ENCODE results near the gene RAD51B.
A peak's percentile ranks its signal among the peaks of the same experiment; 100 is the strongest.

The RAD51B gene

DNA sequence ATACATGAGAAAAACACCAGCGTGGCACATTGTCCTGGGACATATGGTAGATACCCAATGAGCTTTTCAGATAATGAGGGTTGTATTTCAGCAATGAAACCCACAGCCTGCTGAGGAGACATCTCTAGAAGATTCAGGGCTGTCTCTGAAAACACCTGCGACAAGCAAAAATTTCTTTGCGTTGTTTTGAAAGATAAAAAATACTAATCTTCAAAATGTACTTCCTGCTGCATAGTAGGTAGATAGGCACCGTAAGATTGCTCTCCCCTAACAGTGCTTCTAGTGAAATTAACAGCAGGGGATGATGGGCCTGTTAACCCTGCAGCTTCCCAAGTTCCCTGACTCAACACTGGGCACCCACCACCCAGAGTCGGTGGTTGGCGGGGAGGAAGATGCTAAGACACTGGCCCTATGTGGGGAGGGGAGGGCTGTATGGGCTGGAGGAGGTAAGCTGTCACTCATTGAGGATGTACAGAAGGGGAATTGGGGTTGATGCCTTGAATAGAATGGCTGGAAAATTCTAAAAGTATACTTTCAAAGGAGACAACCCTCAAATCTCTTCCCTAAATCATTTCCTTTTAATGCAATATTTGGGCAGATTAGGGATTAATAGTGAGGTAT is 953.3 kb downstream of the RAD51B start:
- DNase-seq, result peak; percentile 18

DNA sequence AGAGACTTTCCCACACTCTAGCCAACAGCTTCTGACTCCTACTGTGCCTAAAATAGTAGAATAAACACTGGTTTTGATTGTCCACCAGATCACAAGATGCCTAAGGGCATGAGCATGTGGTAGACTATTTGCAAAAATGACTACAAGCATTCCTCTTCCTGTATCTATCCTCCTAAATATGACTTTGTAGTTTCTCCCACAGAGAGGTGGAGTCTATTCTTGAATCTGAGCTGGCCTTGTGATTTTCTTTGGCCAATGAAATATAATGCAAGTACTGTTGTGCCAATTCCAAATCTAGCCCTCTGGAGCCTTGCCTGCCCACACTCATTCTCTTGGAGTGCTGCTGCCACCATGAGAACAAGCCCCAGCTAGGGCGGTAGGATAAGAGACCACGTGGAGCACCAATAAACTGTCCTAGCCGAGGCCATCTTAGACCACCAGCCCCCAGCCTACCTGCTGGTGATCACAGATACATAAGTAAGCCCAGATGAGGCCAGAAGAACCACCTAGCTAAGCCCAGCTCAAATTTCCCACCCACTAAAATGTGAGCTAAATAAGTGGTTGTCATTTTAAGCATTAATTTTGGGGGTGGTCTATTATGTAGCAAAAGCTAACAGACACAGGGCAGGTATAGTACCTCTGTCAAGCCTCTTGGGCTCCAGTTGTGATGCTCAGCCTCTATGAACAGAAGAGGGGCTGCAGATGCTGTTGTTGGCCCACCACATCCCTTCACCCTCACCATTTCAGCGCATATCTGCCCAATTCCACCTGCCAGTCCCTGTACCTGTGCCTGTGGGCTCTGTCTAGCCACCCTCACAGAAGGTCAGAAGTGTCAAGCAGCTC is 955.4 kb downstream of the RAD51B start:
- no peak for DNase-seq

DNA sequence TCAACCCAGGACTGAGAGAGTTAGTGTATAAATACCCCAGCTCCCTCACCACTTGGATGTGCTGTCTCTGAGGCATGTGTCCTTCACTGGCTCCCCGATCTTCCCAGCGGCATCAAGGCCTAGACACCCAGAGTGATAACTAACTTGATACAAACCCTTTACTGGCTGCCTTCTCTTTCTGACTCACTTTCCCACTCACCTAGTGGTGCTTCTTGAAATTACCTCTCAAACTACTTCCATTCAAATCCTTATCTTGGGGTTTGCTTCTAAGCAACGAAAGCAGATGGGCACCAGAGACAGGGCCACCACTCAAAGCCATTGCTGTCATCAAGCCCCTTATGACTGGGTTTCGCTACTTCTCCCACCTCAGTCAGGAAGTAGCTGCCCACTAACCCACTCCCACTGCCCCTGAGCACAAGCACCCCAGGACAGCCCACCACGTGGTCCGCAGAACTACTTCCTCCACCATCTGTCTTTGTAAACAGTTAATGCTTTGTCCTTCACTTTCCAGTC is 956.1 kb downstream of the RAD51B start:
- no peak for DNase-seq

DNA sequence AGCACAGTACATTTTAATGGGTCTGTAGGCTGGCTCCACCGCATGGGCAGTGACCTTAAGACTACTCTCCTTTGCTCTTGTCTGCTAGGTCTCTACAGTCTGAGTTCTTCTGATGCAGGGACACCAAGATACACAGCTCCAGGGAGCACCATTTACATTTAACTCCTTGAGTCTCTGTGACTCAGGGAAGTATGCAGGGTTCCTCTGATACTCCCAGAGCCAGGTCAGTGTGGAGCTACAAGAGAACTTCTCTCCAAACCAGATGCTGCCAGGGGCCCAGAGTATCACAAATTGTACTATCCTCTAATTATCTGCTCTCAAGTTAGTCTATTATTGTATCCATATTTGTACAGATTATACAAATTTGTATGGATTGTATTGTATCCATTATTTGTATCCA is 958.1 kb downstream of the RAD51B start:
- no peak for DNase-seq
